Measurements from ENCODE around the gene LRP6.

DNA sequence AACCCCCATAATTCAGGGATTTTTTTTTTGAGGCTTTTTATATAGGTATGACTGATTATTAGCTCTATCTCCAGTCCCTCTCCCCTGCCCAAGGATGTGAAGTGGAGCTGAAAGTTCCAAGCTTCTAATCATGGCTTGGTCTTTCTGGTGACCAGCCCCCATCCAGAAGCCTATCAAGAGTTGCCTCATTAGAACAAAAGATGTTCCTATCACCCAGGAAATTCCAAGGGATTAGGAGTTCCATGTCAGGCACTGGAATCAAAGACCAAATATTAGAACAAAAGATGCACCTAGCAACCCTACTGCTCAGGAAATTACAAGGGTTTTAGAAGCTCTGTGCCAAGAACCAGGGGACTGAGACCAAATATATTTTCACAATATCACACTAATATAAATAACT, 29.9 kb downstream of the LRP6 start:
- TF ChIP-seq TAF1 (conservative IDR thresholded peaks at IDR 0.05) (no peak), CTCF (IDR thresholded peaks at IDR 0.05; ENCODE audit: low read depth, low read length, missing input control) (no peak), YY1 (IDR thresholded peaks at IDR 0.05) (no peak), GABPA (IDR thresholded peaks at IDR 0.05 in 1 of 2, conservative IDR thresholded peaks at IDR 0.05 in 1 of 2) (no peak), JUND (IDR thresholded peaks at IDR 0.05) (no peak), REST (IDR thresholded peaks at IDR 0.05) (no peak), HNF4G (IDR thresholded peaks at IDR 0.05) (no peak), NR2F2 (IDR thresholded peaks at IDR 0.05) (no peak), SP1 (IDR thresholded peaks at IDR 0.05) (no peak), EGR1 (IDR thresholded peaks at IDR 0.05; ENCODE audit: low read depth in 2 of 2) (no peak), RAD21 (IDR thresholded peaks at IDR 0.05) (no peak), ZBTB33 (IDR thresholded peaks at IDR 0.05) (no peak)
- TF ChIP-seq, protein P1, sequence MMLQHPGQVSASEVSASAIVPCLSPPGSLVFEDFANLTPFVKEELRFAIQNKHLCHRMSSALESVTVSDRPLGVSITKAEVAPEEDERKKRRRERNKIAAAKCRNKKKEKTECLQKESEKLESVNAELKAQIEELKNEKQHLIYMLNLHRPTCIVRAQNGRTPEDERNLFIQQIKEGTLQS (IDR thresholded peaks at IDR 0.05), result no peak
- TF ChIP-seq, protein P2, sequence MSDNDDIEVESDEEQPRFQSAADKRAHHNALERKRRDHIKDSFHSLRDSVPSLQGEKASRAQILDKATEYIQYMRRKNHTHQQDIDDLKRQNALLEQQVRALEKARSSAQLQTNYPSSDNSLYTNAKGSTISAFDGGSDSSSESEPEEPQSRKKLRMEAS (IDR thresholded peaks at IDR 0.05), result no peak
